CD4-positive, alpha-beta T cell treated with Interleukin-15 for 1 hour (primary cell): Measurements from ENCODE around the gene APOBEC3A.
"Not testable (repeated sequence)": the region's sequence is repeated elsewhere in the genome, so short reads cannot be mapped to it uniquely, and the experiment has no call there.

ENCODE experiments used
- DNase-seq: peaks from one replicate; pipeline ENCODE4 v3.0.0-alpha.2; 2020

The APOBEC3A gene

GRCh38 chr22:38981992-38982927 lies 24.9 kb downstream of the APOBEC3A start, which contains the start of gene APOBEC3B:
Gene APOBEC3B, plus strand, starts transcription at chr22:38982347. Its CDS starts 107 bp downstream, at chr22:38982454.
- DNase-seq: peak; percentile 87

GRCh38 chr22:38984224-38984623 lies 26.8 kb downstream of the APOBEC3A start:
- DNase-seq: no peak

- DNase-seq: peak; percentile 85
Observed at GRCh38 chr22:38984784-38985757, 27.7 kb downstream of the APOBEC3A start.

DNA sequence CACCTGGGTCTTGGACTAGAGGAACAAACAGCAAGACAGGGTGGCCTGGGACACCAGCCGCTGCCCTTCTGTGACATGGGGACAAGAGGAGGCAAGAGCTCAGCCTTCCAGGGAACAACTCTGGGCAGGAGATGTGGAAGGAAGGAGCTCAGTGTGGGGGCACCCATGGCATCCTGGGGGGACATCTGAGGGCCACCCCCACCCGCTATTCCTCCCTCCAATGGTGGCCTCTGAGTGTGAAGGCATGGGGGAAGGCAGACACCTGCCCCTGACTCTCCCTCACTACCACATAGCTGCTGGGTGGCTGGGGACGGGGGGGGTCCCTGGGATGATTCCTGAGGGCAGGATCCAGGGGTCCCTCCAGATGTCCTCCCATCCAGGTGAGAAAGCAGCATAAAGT lies 29.2 kb downstream of the APOBEC3A start:
- no peak for DNase-seq

DNA sequence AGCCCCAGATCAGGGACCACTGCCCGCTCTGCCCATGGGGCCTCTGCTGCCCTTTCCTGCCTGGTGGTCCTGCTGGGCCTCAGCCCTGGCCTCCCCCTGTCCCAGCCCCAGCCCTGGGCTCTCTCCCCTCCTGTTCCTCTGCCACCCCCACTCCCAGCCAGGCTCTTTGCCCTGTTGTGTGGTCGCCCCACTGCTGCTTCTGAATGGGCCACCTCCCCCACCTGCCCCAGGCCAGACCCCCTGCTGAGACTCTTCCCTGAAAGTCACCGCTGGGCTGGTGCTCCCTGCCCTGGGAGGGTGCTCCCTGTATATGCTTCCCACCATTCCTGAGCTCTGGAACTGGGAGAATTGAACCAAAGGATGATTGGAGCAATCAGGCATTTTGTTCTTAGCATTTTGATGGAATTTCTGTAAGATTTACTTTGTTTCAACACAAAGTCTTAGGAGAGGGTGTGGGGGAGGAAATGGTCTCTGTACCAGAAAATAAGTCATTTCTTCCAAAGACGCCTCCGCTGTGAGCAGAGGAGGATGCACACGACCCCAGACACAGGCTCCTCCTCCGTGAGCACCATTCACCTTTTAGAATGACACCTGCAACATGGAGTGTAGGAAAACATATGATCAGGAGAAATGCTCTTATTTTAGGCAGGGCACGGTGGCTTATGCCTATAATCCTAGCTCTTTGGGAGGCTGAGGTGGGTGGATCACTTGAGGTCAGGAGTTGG lies 29.9 kb downstream of the APOBEC3A start:
- DNase-seq: no peak

DNA sequence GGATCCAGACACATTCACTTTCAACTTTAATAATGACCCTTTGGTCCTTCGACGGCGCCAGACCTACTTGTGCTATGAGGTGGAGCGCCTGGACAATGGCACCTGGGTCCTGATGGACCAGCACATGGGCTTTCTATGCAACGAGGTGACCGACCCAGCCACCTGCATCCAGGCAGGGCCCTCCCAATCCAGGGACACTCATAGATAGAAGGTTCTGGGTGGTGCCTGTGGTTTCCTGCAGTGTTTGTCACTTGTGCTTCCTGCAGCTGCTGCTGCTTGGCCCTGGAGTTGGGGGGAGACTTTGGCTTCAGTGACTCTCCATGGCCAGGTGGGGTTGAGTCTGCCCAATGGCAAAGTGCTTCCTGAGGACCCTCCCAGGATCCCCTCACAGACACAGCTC lies 32.1 kb downstream of the APOBEC3A start:
- DNase-seq: no peak

GRCh38 chr22:38992871-38993371 lies 35.5 kb downstream of the APOBEC3A start:
- DNase-seq: not testable (repeated sequence)

GRCh38 chr22:38996105-38996504 lies 38.7 kb downstream of the APOBEC3A start:
- no peak for DNase-seq

DNA sequence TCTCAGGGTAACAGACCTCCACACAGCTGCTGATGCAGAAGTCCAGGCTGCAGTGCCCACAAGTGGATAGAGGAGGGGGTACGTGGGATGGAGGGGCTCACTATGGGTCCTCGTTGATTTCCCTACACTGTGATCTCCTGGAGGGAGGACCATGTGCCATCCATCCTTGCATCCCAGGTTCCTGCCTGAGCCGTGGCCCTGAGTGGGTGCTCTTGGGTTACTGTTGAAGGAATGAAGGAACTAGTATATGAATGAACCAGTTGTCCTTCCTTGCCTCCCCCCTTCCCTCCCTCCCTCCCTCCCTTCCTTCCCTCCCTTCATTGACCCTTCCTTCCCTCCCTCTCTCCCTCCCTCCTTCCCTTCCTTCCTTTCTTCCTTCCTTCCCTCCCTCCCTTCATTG lies 40.1 kb downstream of the APOBEC3A start:
- no peak for DNase-seq

DNA sequence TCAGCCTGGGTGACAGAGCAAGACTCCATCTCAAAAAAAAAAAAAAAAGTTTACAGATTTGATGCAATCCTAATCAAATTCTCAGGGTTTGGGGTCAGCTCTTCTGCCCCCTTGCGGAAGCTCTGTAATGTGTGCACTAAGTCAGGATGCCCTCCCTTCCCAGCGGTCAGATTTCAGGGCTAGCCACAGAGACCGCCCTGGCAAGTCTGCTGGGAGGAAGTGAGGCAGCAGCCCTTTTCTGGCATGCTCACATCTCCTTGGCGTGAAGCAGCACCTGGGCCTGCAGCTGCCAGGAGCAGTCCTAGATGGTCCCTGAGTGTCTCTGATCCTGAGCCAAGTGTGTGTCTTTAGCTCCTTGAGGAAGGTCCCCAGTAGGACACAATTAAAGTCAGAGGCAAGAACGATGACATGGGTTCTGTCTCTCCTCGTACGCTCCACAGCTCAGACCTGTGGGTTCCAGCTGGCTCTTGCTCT lies 45.8 kb downstream of the APOBEC3A start:
- DNase-seq: peak; percentile 80

GRCh38 chr22:39007177-39007576 lies 49.8 kb downstream of the APOBEC3A start:
- DNase-seq: no peak

- not testable (repeated sequence) for DNase-seq
Observed at GRCh38 chr22:39008271-39008850, 51.0 kb downstream of the APOBEC3A start.

DNA sequence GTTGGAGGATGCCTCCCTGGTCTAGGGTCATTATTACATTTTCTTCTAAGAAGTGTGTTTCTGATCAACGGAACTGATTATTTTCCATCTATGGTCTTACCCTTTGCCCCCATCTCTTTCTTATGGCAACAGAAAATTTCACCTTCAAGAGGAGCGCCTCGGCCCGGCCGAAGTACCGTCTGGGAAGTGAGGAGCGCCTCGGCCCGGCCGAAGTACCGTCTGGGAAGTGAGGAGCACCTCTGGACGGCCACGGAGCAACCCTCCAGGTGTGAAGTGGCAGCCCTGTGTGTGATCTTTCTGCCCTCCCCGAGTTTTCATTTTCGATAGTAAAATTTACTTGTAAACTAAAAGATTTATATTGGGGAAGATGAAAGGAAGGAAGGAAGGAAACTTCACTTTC lies 53.5 kb downstream of the APOBEC3A start:
- no peak for DNase-seq
